ENCODE results near the gene BRD2. TPM values are rescaled to one million over a fixed set of nuclear protein-coding genes. Genes with fewer than 3 reads are reported as not detected.

The BRD2 gene
- total RNA-seq, 1 experiment from 2014 or later: 222 TPM

GRCh38 chr6:33021917-33022316 lies 53.5 kb downstream of the BRD2 start:
- H3K27me3 Mint-ChIP-seq (ENCODE audit: low read depth): no peaks in the 10 kb centered on the region; the same call in 1 of the 2 replicates
- no peak overlapping the region for H3K27ac Mint-ChIP-seq
- DNase-seq (ENCODE audit: low spot score) (no peak), ATAC-seq (no peak)
- no peak overlapping the region for H3K4me3 Mint-ChIP-seq
- ChIA-PET POLR2A (no interaction called here), CTCF (no interaction called here)
- no peaks in the 10 kb centered on the region for H3K36me3 Mint-ChIP-seq
- no peaks in the 10 kb centered on the region for H3K9me3 Mint-ChIP-seq
- peaks cover 18% of the 10 kb centered on the region for H3K4me1 Mint-ChIP-seq
- TF ChIP-seq TEAD1 (CRISPR knock-in tag; IDR thresholded peaks at IDR 0.05): no peak
- TF ChIP-seq CBFB (CRISPR knock-in tag; IDR thresholded peaks at IDR 0.05; ENCODE audit: low read depth): no peak
- TF ChIP-seq ZNF512 (CRISPR knock-in tag; IDR thresholded peaks at IDR 0.05; ENCODE audit: borderline replicate concordance): no peak
- no peak for TF ChIP-seq ARID4B (CRISPR knock-in tag; IDR thresholded peaks at IDR 0.05; ENCODE audit: borderline replicate concordance)
- no peak for TF ChIP-seq MYBL2 (CRISPR knock-in tag; IDR thresholded peaks at IDR 0.05)
- TF ChIP-seq CREM (CRISPR knock-in tag; IDR thresholded peaks at IDR 0.05): no peak
- no peak for TF ChIP-seq ZNF423 (CRISPR knock-in tag; IDR thresholded peaks at IDR 0.05)
- TF ChIP-seq ZNF532 (CRISPR knock-in tag; IDR thresholded peaks at IDR 0.05; ENCODE audit: borderline replicate concordance): no peak
- TF ChIP-seq E2F1 (CRISPR knock-in tag; IDR thresholded peaks at IDR 0.05): no peak

GRCh38 chr6:33023536-33023935 lies 55.1 kb downstream of the BRD2 start:
- H3K4me3 Mint-ChIP-seq: no peak overlapping the region
- ChIA-PET POLR2A (no interaction called here), CTCF (no interaction called here)
- ATAC-seq (no peak), DNase-seq (ENCODE audit: low spot score) (no peak)
- no peaks in the 10 kb centered on the region for H3K36me3 Mint-ChIP-seq
- no peaks in the 10 kb centered on the region; the same call in 1 of the 2 replicates for H3K27me3 Mint-ChIP-seq (ENCODE audit: low read depth)
- no peak overlapping the region for H3K27ac Mint-ChIP-seq
- H3K4me1 Mint-ChIP-seq: peaks cover 10% of the 10 kb centered on the region
- H3K9me3 Mint-ChIP-seq: no peaks in the 10 kb centered on the region
- no peak for TF ChIP-seq ZNF121 (CRISPR knock-in tag; IDR thresholded peaks at IDR 0.05)
- TF ChIP-seq STAT6 (CRISPR knock-in tag; conservative IDR thresholded peaks at IDR 0.05; ENCODE audit: low read depth): no peak
- TF ChIP-seq NR1H2 (CRISPR knock-in tag; IDR thresholded peaks at IDR 0.05): no peak
- TF ChIP-seq ZNF263 (CRISPR knock-in tag; IDR thresholded peaks at IDR 0.05; ENCODE audit: low read depth): no peak
- no peak for TF ChIP-seq ATF3 (CRISPR knock-in tag; conservative IDR thresholded peaks at IDR 0.05)
- no peak for TF ChIP-seq NR3C1 (CRISPR knock-in tag; conservative IDR thresholded peaks at IDR 0.05; ENCODE audit: low read depth)
- TF ChIP-seq JUN (CRISPR knock-in tag; IDR thresholded peaks at IDR 0.05): no peak
- TF ChIP-seq NFE2L1 (CRISPR knock-in tag; IDR thresholded peaks at IDR 0.05): no peak
- TF ChIP-seq ZNF512 (CRISPR knock-in tag; IDR thresholded peaks at IDR 0.05; ENCODE audit: borderline replicate concordance): no peak
- TF ChIP-seq KAT7 (CRISPR knock-in tag; IDR thresholded peaks at IDR 0.05; ENCODE audit: borderline replicate concordance): no peak
- no peak for TF ChIP-seq RELA (CRISPR knock-in tag; IDR thresholded peaks at IDR 0.05; ENCODE audit: borderline replicate concordance)

Data from WTC11 (cell line).